Erythroblast (primary cell): ENCODE results near the gene FSTL4.

Source experiments
- GATA1 ChIP-seq: IDR thresholded peaks from 2 replicates; pipeline ENCODE4 v1.6.1; 2011; ENCODE audit warnings: low read depth, mild to moderate bottlenecking, control low read depth, low read length, moderate library complexity
- POLR2A ChIP-seq: IDR thresholded peaks from 2 replicates; pipeline ENCODE4 v1.6.1; 2011; ENCODE audit warnings: mild to moderate bottlenecking, low read length

GRCh38 chr5:133503511-133503910 is 108.8 kb downstream of the FSTL4 start:
- TF ChIP-seq POLR2A: no peak
- TF ChIP-seq GATA1: no peak
